ENCODE measurements around the gene CNTN4. TPM values are rescaled to one million over a fixed set of nuclear protein-coding genes. Genes with fewer than 3 reads are reported as not detected.

Gene CNTN4
- total and polyA plus RNA-seq, 2 experiments from 2014 or later, result 5.6 to 7.9 TPM

DNA sequence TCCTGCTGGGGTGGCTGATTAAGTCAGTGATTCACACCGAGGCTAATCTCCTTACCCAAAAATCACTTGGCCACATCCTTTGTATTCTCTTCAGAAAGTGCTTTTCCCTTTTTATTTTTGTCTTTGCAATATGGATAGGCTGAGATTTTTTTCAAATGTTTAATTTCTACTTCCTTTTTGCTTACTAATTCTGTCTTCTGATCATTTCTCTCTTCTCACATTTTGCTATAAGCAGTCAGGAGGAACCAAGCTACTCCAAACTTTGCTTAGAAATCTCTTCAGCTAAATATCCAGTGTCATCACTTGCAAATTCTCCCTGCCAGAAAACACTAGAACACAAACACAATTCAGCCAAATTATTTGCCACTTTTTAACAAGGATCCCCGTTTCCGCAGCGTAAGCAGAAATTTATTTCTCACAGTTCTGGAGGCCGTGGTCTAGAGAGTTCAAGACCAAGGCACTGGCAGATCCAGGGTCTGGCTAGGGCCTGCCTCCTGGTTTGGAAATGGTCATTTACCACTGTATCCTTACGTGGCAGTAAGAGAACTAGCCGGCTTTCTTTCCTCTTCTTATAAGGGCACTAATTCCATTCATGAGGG, 906.6 kb downstream of the CNTN4 start:
- H3K4me1 ChIP-seq (ENCODE audit: low read depth), result no peaks in the 10 kb centered on the region
- H3K9me3 ChIP-seq (ENCODE audit: low read depth), result no peaks in the 10 kb centered on the region
- no peaks in the 10 kb centered on the region for H3K27me3 ChIP-seq
- no peaks in the 10 kb centered on the region for H3K36me3 ChIP-seq
- no peak for DNase-seq (ENCODE audit: low read depth in 1 of 2, low spot score in 1 of 2)
- H3K4me3 ChIP-seq, result no peak overlapping the region
- TF ChIP-seq CTCF (IDR thresholded peaks at IDR 0.05; ENCODE audit: low read depth, low read length), result no peak
- no peak overlapping the region for H3K27ac ChIP-seq

GRCh38 chr3:3013317-3014052, 914.8 kb downstream of the CNTN4 start:
- Histone ChIP-seq H3K9me3 (ENCODE audit: low read depth) (no peaks in the 10 kb centered on the region), H3K27me3 (no peaks in the 10 kb centered on the region), H3K4me3 (no peak overlapping the region), H3K36me3 (no peaks in the 10 kb centered on the region), H3K4me1 (ENCODE audit: low read depth) (peaks cover 13% of the 10 kb centered on the region), H3K27ac (no peak overlapping the region)
- TF ChIP-seq CTCF (IDR thresholded peaks at IDR 0.05; ENCODE audit: low read depth, low read length), result no peak
- DNase-seq (ENCODE audit: low read depth in 1 of 2, low spot score in 1 of 2), result no peak

DNA sequence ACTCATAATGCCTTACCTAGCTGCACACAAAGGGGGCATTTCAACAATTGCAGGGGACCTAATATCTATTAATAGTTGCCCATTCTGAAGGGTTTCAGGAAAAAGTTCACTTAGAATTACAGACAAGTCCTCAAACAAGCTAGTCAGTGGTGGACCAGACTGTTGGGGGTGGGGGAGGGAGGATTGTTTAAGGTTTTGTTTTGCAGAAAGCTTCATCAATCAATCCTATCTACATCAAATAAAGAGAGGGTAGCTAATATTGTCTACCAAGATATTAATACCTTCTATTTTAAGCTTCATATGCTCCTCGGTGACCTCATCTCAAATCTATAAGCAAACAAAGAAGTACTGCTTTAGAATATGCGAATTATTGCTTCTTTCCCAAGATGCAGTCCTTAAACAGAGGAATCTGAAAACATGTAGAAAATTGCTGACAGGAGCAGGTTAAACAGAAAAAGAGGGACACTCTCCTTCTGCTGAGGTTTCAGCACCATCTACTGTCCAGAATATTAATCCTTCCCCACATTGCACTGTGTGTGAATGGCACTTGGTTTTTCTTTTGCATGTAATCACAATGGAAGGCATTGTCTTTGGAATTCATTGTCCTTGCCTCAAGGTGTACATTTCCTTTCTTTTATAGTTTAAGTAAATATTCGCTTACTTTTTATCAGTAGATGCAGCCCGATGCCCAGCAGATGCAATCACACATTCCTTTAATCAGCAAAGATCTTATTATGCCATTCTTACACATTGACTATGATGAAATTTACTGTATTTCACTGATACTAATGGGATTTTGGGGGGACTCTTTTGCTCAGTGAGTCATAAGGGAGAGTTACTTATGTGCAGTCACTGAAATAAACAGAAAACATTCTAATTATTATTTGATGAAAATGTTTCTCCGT, 916.8 kb downstream of the CNTN4 start:
- DNase-seq (ENCODE audit: low read depth in 1 of 2, low spot score in 1 of 2), result peak; percentile 24 to 61
- Histone ChIP-seq H3K27me3 (no peaks in the 10 kb centered on the region), H3K36me3 (no peaks in the 10 kb centered on the region), H3K9me3 (ENCODE audit: low read depth) (no peaks in the 10 kb centered on the region), H3K4me3 (no peak overlapping the region), H3K27ac (no peak overlapping the region), H3K4me1 (ENCODE audit: low read depth) (peaks cover 13% of the 10 kb centered on the region)
- TF ChIP-seq CTCF (IDR thresholded peaks at IDR 0.05; ENCODE audit: low read depth, low read length), result peak; percentile 21

DNA sequence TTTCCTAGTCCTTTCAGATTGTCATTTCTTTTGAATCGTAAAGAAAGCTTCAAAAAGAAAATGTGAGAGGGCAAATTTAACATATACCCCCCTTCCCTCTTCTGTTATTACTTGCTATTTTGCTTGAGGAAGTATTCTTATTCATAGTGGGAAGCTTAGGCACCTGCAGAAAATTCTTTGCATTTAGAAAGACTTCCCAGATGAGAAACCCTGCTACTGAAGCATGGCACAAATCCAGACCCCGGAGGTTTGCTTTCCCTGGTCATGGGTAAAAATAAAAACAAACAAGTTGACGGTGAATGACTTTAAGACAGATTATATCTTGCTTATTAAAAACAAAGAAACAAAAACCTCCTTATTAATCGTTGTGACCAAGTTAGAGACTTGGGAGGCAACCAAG, 917.6 kb downstream of the CNTN4 start:
- no peak for DNase-seq (ENCODE audit: low read depth in 1 of 2, low spot score in 1 of 2)
- H3K36me3 ChIP-seq, result no peaks in the 10 kb centered on the region
- peaks cover 13% of the 10 kb centered on the region for H3K4me1 ChIP-seq (ENCODE audit: low read depth)
- no peaks in the 10 kb centered on the region for H3K27me3 ChIP-seq
- H3K27ac ChIP-seq, result no peak overlapping the region
- TF ChIP-seq CTCF (IDR thresholded peaks at IDR 0.05; ENCODE audit: low read depth, low read length), result no peak
- no peak overlapping the region for H3K4me3 ChIP-seq
- no peaks in the 10 kb centered on the region for H3K9me3 ChIP-seq (ENCODE audit: low read depth)

- peaks cover 10% of the 10 kb centered on the region for H3K4me1 ChIP-seq (ENCODE audit: low read depth)
- DNase-seq (ENCODE audit: low read depth in 1 of 2, low spot score in 1 of 2), result no peak
- H3K27me3 ChIP-seq, result no peaks in the 10 kb centered on the region
- H3K4me3 ChIP-seq, result no peak overlapping the region
- no peak overlapping the region for H3K27ac ChIP-seq
- H3K36me3 ChIP-seq, result no peaks in the 10 kb centered on the region
- no peaks in the 10 kb centered on the region for H3K9me3 ChIP-seq (ENCODE audit: low read depth)
- no peak for TF ChIP-seq CTCF (IDR thresholded peaks at IDR 0.05; ENCODE audit: low read depth, low read length)
Measured at GRCh38 chr3:3020209-3020608, 921.5 kb downstream of the CNTN4 start.

Measured in cardiac muscle cell (in vitro differentiated cells and primary cell).